ENCODE data around the gene CAMTA1.

CAMTA1 gene

GRCh38 chr1:7535934-7536878, 751.0 kb downstream of the CAMTA1 start:
- no peak for DNase-seq (ENCODE audit: low read depth)
- TF ChIP-seq, protein P1, sequence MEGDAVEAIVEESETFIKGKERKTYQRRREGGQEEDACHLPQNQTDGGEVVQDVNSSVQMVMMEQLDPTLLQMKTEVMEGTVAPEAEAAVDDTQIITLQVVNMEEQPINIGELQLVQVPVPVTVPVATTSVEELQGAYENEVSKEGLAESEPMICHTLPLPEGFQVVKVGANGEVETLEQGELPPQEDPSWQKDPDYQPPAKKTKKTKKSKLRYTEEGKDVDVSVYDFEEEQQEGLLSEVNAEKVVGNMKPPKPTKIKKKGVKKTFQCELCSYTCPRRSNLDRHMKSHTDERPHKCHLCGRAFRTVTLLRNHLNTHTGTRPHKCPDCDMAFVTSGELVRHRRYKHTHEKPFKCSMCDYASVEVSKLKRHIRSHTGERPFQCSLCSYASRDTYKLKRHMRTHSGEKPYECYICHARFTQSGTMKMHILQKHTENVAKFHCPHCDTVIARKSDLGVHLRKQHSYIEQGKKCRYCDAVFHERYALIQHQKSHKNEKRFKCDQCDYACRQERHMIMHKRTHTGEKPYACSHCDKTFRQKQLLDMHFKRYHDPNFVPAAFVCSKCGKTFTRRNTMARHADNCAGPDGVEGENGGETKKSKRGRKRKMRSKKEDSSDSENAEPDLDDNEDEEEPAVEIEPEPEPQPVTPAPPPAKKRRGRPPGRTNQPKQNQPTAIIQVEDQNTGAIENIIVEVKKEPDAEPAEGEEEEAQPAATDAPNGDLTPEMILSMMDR (IDR thresholded peaks at IDR 0.05; ENCODE audit: insufficient read depth, low read depth, low read length, missing control alignments), result no peak
- no peak overlapping the region for H3K4me3 ChIP-seq (ENCODE audit: low read depth, low read length)

- TF ChIP-seq, protein P1 (IDR thresholded peaks at IDR 0.05; ENCODE audit: insufficient read depth, low read depth, low read length, missing control alignments), result no peak
- H3K4me3 ChIP-seq (ENCODE audit: low read depth, low read length), result no peak overlapping the region
- no peak for DNase-seq (ENCODE audit: low read depth)
Observed at GRCh38 chr1:7536891-7537591, 751.8 kb downstream of the CAMTA1 start.

DNA sequence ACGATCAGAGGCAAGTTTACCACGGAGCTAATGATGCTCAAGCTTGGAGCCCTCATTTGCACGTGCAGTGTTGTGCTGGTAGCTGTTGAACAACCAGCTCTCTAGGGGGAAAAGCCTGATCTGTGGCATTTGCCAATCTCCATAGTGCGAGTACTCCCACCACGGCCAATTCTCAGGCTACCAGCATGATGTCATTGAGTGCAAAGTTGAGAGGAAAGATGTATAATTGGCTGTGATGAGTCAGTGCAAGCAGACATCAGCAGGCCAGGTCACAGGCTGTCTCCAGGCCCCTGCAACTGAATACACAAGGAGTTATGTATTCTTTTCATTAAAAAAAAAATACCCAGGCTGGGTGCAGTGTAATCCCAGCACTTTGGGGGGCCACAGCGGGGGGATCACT, 752.8 kb downstream of the CAMTA1 start:
- no peak for DNase-seq (ENCODE audit: low read depth)
- TF ChIP-seq, protein P1 (IDR thresholded peaks at IDR 0.05; ENCODE audit: insufficient read depth, low read depth, low read length, missing control alignments), result no peak
- H3K4me3 ChIP-seq (ENCODE audit: low read depth, low read length), result no peak overlapping the region

DNA sequence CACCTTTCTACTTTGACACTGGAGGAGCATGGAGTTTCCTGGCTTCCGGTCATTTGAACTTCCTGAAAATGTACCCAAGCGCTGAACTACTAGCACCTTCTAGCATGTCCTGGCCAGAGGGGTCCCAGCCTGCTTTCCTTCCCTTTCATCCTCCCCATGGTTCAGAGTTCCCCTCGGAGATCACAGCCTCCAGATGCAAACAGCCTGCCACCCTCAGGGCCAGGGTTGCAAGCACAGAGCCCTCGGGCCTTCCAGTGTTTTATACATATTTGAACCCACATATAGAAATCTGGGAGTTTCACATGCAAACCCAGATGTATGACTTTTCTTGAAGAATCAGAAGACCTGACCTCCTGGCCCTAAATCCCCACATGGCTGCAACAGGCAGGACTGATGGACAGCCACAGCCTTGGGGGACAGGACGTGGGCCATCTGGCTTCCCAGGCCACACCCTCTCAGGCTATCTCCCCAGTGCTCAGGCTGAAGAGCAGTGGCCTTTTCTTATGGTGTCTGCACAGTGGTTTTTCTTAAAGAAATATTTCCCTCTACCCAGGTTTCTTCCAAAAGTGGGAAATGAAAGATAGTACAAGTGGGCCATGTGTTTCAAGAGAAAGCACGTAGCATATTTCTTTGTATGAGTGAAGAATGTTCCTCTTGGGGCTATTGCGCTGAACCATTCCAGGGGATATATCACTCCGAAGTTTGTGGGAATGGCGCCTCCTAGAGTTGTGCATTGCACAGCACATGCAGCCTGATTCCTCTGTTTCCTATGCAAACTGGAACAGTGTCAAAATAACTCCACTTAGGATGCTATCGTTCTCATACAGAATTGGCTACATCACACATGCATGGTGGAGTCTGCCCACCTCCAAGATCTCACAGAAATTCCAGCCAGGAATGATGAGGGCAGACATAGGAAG, 753.9 kb downstream of the CAMTA1 start:
- TF ChIP-seq, protein P1 (IDR thresholded peaks at IDR 0.05; ENCODE audit: insufficient read depth, low read depth, low read length, missing control alignments), result no peak
- H3K4me3 ChIP-seq (ENCODE audit: low read depth, low read length), result no peak overlapping the region
- no peak for DNase-seq (ENCODE audit: low read depth)

DNA sequence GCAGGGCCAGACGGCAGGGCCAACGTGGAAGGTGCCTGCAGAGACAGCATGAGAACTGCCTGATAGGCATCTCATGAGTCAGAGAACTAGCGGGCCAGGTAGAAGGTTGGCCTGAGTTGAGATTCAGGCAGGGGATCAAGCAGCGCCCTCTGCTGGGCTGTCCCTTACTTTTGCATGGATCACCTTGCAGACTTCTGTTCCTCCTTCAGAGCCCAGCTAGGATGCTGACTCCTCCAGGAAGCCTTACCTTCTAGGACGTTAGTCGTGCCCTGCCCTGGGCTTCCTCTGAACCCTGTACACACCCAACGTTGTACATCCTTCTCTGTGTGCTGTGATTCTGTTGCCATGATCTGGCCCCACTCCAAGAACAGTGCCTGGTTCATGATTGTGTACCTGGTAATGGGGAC, 754.5 kb downstream of the CAMTA1 start:
- DNase-seq (ENCODE audit: low read depth), result peak; percentile 45
- TF ChIP-seq, protein P1 (IDR thresholded peaks at IDR 0.05; ENCODE audit: insufficient read depth, low read depth, low read length, missing control alignments), result peak; percentile 42
- H3K4me3 ChIP-seq (ENCODE audit: low read depth, low read length), result no peak overlapping the region

DNA sequence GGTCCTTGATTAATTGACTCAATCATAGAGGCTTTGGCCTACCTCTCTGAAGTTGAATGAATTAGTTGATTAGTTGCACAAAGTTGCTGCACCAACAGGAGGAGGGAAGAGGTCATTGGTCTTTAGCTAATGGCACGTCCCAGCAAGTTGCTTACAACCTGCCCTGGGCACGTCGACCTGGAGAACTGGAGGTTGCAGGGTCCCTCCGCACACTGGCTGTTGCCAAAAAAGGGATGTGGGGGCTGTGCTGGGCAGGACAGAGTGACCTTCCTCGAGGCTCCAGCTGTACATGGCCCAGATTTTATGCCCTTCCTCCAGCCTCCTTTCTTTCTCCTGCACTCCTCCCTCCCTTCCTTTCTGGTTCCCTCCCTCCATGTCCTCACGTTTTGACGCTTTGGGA, 755.6 kb downstream of the CAMTA1 start:
- DNase-seq (ENCODE audit: low read depth), result no peak
- no peak overlapping the region for H3K4me3 ChIP-seq (ENCODE audit: low read depth, low read length)
- TF ChIP-seq, protein P1 (IDR thresholded peaks at IDR 0.05; ENCODE audit: insufficient read depth, low read depth, low read length, missing control alignments), result no peak

Data from GM12865 (cell line).